H1 (cell line): ENCODE data around the gene UPB1. TPM values are rescaled to one million over a fixed set of nuclear protein-coding genes. Genes with fewer than 3 reads are reported as not detected.

Source experiments
- ASH2L ChIP-seq: fragments of 200-600, 300-600 bp; sonication (generic); IDR thresholded peaks from one replicate; pipeline ENCODE4 v1.7.1; 2017; ENCODE audit warnings: low read length
- CHD2 ChIP-seq: IDR thresholded peaks from 2 replicates; pipeline ENCODE4 v1.6.1; 2012; ENCODE audit warnings: low read length, improper control_type of control experiment
- CTBP2 ChIP-seq: IDR thresholded peaks from 2 replicates; pipeline ENCODE4 v1.7.0; 2011; ENCODE audit warnings: borderline replicate concordance, mild to moderate bottlenecking, moderate library complexity, mixed read lengths, low read length; ENCODE audit not compliant: insufficient read depth, insufficient read length
- polyA plus RNA-seq, 7 experiments: library from polyadenylated mRNA; depleted of rRNA in 3 of 7; stranded (reverse) in 5 of 7; unstranded in 2 of 7; fragments of >200 nt in 5 of 7; fragments of 200-250 nt in 2 of 7; gene quantifications; 1 replicate in 5 of 7; 2 replicates in 1 of 7; 4 replicates in 1 of 7; pipeline versions ENCODE4 v1.2.1 to v1.2.3, GENCODE V29; 2011 to 2013; ENCODE audit warnings: missing spikeins in 2 of 7, mixed read lengths in 2 of 7
- total RNA-seq: library from RNA; stranded (reverse); fragmentation: NEBNext Ultra II Directional; extraction: Animal tissue kit (Norgen Biotek cat#: 25700); gene quantifications from 2 replicates; pipeline ENCODE4 v1.2.1, GENCODE V29; 2021

UPB1 gene
- total and polyA plus RNA-seq, 2 of the 8 experiments (the other 6 are each of a cell fraction or from before 2014, with no cell fraction given) = 0.09 TPM; not detected in 1

- TF ChIP-seq ASH2L (no peak), CTBP2 (no peak), CHD2 (no peak)
Measured at GRCh38 chr22:24499706-24500276, 4.7 kb downstream of the UPB1 start (continued).
